Measurements from ENCODE around the gene MAD1L1.

MAD1L1 gene

GRCh38 chr7:1781369-1781768 is 451.4 kb downstream of the MAD1L1 start:
- DNase-seq (ENCODE audit: low spot score), result no peak

GRCh38 chr7:1779445-1779844 is 453.3 kb downstream of the MAD1L1 start:
- no peak for DNase-seq (ENCODE audit: low spot score)

- no peak for DNase-seq (ENCODE audit: low spot score)
Measured at GRCh38 chr7:1777122-1777521, 455.6 kb downstream of the MAD1L1 start.

- DNase-seq (ENCODE audit: low spot score), result no peak
Measured at GRCh38 chr7:1775389-1775788, 457.4 kb downstream of the MAD1L1 start.

GRCh38 chr7:1770331-1770730 is 462.4 kb downstream of the MAD1L1 start:
- DNase-seq (ENCODE audit: low spot score), result no peak

GRCh38 chr7:1769286-1770200 is 463.2 kb downstream of the MAD1L1 start:
- DNase-seq (ENCODE audit: low spot score), result no peak

- no peak for DNase-seq (ENCODE audit: low spot score)
Measured at GRCh38 chr7:1768832-1769231, 463.9 kb downstream of the MAD1L1 start.

GRCh38 chr7:1767524-1767923 is 465.2 kb downstream of the MAD1L1 start:
- DNase-seq (ENCODE audit: low spot score), result no peak
